Activated T-helper 1 cell treated with Interleukin-2 at 50 U/mL for 16 hours (primary cell): ENCODE data around the gene TIMP1.

ENCODE experiments used
- DNase-seq: peaks from one replicate; pipeline ENCODE4 v3.0.0-alpha.2; 2020; ENCODE audit warnings: low read depth

The TIMP1 gene

DNA sequence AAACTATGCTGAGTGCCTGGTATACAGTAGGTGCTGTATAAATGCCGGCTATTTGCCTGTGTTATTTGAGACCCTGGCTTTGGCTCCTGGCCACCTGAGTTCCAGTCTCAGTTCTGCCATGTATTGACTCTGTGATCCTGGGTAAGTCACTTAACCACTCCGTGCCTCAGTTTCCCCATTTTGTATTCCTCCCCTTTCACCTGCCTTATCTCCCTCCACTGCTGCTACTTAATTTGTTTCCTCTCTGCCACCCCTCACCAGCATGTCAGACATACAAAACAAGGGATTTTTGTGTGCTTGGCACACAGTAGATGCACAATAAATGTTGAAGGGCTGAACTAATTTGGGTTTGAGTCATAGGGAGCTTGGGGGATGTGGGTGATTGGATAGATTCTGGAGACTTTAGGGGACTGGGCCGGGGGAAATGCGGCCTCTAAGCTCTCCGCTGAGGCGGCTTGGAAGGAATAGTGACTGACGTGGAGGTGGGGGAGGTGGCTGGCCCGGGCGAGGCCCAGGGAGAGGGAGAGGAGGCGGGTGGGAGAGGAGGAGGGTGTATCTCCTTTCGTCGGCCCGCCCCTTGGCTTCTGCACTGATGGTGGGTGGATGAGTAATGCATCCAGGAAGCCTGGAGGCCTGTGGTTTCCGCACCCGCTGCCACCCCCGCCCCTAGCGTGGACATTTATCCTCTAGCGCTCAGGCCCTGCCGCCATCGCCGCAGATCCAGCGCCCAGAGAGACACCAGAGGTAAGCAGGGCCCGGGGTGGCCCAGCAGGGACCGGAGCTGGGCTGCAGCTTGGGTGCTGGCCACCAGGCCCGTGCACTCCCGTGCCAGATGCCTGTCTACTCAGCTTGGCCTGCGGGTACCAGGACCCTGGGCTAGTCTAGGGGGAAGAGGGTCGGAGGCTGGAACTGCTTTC, at the start of gene TIMP1:
TIMP1 (plus strand) TSS at position 706 of the 917 bp plus-strand sequence. CDS start 980 bp downstream, outside the sequence.
- peak; percentile 70 for DNase-seq

DNA sequence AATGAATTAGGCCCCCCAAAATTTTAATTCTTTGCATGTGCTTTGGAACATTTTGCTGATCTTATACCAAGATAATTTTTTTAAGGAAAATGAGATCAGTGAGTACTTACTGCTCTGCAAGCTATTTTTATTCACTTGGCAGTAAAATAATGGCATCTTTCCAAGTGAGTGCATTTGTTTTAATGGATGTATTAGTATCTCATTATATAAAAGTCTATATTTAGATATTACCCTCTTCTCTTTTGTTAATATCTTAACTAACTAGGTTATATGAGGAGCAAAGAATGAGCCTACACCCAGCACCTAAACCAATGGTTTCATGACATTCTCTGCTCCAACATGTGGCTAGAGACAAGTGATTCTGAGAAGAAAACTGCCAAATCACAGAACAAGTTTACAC, 42.4 kb upstream of the TIMP1 start:
- DNase-seq = no peak

DNA sequence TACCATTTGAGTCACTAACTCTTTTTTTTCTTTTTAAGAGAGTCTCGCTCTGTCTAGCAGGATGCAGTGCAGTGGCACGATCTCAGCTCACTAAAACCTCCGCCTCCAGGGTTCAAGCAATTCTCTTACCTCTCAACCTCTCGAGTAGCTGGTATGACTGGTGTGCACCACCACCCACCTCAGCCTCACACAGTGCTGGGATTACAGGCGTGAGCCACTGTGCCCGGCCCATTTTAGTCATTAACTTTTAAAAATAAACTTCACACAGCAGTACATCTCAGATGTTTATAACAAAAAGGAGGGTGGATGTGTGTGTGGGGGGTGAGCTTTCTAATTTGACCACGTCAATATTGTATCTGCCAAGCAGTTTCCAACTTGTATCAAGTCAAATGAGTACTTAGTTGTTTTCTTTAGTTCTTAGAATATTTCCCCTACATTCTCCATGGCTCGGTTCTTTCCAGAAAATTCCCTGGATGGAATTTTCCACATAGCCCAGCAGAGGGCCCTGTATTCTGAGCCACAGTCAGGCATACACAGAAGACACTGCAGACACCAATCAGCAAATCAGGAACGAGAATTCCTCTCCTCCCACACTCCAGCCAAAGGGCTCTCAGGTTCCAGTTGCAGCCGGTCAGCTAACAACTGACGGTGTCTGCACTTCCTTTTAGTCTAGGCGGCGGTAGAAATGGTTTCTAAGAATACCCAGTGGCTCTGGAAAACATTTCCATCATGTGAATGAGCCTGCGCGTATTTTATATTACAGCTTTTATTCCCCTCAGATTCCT, 41.3 kb upstream of the TIMP1 start:
- no peak for DNase-seq

DNA sequence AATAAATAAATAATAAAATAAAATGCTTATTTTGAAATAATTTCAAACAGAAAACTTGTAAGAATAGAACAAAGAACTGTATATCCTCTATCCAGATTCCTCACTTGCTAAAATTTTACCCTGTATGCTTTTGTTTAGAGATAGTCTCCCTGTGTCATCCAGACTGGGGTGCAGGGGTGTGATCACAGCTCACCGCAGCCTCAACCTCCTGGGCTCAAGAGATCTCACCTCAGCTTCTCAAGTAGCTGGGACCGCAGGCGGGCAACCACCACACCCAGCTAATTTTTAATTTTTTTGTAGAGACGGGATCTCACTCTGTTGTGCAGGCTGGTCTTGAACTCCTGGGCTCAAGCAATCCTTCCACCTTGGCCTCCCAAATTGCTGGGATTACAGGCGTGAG, 38.7 kb upstream of the TIMP1 start:
- DNase-seq = no peak

DNA sequence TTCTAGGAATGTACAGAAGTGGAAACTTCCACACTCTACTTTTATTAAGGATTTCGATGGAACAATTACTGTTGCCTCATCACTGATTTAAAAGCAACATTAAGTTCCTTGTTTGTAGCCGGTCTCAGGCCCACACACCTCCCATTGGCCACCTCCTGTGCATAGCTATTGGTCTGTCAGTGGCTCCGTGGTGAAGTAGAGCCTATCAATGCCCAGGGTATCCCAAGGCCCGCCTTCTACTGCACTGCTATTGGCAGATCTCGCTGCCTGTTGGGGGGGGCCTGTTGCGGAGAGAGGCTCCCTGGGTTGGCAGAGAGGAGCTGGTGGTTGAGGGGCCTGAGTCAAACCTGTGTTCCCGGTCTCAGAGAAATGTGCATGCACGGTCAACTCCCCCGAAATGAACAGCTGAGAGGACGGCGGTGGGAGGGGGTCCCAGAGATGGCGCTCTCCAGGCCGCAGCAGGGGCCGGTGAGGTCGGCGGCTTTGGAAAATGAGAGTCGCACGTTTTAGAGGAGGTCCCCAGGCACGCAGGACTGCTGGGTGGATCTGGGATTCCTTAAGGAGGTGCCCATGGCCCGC, 26.1 kb upstream of the TIMP1 start:
- DNase-seq = peak; percentile 71

DNA sequence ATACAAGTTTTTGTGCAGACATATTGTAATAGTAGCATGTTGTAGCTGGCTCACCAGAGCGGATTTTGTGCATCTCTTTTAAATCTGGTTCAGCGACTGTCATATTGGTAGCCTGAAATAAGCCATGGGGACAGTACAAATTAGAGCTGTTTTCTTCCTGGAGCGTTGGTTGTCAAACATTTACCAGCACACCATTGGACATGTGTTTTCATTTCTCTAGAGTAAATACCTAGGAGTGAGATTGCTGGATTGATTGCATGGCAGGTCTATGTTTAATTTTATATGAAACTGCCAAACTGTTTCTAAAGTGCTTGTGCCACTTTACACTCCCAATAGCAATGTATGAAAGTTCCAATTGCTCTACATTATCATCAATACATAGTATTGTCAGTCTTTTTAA, 23.8 kb upstream of the TIMP1 start:
- DNase-seq = no peak

DNA sequence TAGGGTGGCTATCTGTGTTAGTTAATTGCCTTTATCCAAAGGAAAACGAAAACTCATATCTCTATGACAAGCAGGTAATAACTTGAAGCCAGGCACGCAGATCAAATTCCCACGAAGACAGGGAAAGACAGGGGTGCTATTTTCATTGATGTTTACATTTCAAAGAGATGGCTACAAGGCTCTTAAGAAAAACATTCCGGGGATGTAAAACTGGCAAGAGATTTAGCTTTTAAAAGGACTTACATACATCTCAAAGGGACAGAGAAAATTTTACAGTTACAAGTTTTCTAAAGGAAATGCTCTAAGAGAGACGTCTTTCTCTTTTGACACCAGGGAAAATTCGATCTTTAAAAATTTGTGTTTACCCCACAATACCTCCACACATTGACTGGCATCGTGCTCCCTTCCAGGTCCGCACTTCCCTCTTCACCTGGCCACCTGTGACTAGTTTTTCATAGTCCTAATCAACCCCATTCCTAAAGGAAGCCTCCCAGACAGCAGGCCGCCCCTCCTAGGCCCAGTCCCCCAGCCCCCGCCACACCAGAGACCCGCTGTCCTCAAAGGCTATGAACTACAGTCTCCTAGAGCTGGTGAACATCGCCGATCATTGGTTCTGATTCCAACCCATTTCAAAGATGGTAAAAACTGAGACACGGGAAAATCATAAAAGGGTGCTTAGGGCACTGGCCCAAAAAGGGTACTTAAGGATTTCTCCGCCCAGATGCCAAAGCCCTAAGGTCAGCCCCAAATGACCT, 21.9 kb upstream of the TIMP1 start:
- no peak for DNase-seq

DNA sequence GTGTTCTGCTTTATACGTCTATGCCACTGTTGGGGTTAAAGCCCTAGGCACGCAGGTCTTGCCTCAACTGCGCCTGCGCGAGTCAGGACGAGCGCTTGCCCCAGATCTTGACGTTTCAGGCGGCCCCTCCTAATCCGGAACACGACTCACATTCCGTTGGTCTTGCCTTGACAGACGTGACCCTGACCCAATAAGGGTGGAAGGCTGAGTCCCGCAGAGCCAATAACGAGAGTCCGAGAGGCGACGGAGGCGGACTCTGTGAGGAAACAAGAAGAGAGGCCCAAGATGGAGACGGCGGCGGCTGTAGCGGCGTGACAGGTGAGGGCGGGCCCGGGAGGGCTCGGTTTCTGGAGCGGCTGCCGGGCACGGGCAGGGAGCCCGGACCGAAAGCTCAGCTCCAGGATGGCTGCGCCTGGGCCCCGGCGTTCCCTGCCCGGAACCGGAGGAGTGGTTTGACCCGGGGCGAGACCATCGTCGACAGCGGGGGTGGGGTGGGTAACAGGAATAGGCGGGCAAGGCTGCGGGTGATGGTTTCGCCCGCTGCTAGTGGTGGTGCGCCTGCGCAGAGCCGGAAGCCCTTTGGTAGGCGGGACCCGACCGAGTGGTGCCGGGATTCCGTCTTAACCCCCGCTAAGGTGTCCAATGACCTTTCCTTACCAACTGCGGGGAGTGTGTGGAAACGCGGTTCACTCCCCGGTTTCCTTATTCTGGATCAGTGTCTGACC, 21.1 kb upstream of the TIMP1 start, which contains the start of gene ARAF:
ARAF (plus strand) TSS at position 272 of the 725 bp plus-strand sequence. CDS start 1,763 bp downstream, outside the sequence.
- DNase-seq = peak; percentile 88

DNA sequence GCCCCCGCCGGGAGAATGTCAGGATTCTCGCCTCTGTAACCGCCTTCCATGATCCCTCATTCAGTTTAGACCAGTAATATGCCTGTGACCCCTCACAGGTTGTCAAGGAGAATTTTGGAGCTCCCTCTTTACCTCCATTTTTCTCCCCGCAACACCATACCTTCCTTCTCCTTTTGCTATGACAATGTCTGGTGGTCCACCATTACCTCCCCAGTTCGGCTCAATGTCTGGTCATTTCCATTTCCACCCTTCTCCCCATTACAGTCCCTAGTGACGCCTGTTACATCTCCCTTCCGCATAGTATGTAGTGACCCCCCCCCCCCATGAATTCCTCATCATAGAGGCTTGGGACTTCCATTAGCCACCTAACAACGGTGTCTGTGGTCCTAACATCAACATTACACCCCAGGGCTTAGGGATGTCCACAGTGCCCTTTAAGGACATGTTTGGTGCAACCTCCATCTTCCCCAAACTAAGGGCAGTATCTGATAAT, 20.5 kb upstream of the TIMP1 start:
- no peak for DNase-seq

DNA sequence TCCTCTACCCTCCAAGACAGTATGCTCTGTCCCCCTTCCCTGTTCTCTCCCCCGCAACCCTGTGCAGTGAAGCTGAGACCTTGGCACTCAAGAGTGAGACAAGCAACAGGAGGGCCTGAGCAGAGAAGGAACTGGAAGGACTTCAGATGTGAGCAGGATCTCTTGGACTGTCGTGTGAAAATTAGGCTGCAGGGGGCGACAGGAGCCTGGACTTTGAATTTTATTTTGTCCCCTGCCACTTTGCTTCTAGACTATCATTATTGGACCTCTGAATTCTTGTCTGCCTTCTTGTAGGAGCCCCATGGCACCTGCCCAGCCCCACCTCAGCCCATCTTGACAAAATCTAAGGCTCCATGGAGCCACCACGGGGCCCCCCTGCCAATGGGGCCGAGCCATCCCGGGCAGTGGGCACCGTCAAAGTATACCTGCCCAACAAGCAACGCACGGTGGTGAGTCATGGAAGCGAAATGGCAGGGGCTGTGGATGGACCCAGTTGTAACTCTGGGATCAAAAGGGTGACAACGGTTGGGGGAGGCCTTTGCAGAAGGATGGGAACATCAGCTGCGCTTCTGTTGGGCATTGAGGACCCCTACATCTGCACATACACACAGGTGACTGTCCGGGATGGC, 19.5 kb upstream of the TIMP1 start:
- DNase-seq = no peak

DNA sequence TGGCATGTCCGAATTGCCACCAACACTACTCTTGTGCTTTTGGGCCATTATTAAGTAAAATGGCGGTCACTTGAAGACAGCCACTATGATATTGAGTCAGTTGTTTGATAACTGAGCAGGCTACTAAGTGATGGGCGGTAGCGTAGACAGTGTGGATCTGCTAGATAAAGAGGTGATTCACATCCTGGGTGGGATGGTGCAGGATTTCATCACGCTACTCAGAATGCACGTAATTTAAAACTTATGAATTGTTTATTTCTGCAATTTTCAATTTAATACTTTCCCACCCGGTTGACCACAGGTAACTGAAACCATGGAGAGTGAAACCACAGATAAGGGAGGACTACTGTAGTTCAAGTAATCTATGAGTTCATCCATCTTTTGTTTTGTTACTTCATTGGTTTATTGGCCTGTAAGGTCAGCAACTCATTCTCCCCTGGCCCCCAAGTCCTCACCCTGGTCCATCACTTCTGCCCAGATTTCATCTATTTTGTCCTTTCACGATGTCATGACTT, 18.4 kb upstream of the TIMP1 start:
- DNase-seq = no peak

DNA sequence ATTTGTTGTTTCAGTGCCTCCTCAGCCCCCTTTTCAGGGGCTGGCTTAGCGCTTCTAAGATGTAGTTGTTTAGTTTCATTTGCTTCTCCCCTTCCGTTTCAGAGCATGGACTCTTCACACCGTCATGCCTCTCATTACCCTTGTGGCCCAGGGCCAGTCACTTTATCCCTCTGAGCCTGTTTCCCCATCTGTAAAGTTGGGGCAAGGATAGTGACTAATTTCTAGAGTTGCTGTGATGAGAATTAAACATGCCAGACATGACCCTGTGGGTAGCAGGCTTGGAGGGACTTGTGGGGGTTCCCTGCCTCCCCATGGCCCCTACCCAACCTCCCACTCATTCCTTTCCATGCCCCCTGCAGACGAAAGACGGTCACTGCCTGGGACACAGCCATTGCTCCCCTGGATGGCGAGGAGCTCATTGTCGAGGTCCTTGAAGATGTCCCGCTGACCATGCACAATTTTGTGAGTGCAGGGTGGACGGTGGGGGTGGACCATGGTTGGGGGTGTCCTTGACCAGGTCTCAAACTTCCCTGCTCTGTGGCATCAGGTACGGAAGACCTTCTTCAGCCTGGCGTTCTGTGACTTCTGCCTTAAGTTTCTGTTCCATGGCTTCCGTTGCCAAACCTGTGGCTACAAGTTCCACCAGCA, 17.7 kb upstream of the TIMP1 start:
- no peak for DNase-seq

DNA sequence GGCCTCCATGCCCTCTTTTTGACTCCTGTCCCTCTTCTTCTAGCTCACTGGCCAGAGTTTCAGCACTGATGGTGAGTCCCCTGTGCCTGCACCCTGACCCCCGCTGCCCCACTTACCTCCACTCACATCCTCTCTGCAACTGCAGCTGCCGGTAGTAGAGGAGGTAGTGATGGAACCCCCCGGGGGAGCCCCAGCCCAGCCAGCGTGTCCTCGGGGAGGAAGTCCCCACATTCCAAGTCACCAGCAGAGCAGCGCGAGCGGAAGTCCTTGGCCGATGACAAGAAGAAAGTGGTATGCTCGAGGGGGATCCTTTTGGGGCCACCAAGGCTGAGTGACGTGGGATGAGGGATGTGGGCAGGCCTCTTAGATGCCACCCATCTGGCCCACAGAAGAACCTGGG, 15.4 kb upstream of the TIMP1 start:
- DNase-seq = no peak

DNA sequence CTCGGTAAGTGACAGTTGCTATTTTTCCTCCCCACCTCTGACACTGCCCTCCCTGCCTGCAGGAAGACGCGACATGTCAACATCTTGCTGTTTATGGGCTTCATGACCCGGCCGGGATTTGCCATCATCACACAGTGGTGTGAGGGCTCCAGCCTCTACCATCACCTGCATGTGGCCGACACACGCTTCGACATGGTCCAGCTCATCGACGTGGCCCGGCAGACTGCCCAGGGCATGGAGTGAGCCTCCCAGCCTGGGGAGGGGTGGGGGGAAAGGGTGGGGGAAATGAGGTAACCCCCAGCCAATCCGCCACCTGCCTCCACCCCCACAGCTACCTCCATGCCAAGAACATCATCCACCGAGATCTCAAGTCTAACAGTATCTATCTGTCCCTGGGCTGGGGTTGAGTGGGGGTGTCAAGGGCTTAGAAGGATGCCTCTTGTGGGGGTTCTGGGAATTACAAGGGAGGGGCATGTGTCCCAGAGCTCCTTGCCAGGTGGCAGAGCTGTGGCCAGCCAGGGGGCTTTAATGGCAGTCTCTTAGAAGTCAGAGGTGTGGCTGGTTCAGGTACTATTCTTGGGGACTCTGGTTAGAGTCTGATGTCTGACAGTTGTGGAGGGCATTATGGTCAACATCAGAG, 13.5 kb upstream of the TIMP1 start:
- no peak for DNase-seq

DNA sequence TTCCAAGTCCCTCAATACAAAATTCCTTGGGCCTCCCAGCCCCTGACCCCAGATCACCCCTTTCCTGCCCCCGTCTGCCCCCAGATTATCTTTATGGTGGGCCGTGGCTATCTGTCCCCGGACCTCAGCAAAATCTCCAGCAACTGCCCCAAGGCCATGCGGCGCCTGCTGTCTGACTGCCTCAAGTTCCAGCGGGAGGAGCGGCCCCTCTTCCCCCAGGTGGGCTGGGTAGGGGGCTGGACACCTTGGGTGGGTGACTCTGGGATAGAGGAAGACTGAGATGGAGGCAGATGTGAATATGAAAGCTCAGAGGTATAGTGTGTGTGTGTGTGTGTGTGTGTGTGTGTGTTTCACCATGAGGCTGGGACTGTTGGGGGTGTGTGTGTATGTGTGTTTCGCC, 11.4 kb upstream of the TIMP1 start:
- DNase-seq = no peak

DNA sequence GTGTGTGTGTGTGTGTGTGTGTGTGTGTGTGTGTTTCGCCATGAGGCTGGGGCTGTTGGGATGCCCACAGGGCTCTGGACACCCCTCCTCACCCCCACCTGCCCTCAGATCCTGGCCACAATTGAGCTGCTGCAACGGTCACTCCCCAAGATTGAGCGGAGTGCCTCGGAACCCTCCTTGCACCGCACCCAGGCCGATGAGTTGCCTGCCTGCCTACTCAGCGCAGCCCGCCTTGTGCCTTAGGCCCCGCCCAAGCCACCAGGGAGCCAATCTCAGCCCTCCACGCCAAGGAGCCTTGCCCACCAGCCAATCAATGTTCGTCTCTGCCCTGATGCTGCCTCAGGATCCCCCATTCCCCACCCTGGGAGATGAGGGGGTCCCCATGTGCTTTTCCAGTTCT, 11.0 kb upstream of the TIMP1 start:
- no peak for DNase-seq

DNA sequence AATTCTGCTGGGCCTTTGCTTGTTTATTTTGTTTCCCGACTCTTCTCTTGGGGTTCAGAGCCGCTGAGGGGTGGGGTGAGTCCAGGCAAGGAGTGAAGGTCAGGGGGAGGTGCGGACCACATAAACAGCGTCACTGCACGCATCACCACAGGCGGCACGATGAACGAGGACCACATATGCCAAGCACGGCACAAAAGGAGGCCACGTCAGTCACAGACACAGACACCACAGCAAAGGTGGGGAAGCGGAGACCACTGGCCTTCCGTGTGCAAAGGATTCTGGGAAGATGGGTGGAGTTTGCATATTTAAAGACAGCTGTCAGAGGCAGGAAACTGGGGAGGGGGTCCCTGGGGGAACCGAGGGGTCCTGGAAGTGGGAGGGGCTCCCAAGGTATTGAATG, 10.3 kb upstream of the TIMP1 start:
- DNase-seq = no peak

DNA sequence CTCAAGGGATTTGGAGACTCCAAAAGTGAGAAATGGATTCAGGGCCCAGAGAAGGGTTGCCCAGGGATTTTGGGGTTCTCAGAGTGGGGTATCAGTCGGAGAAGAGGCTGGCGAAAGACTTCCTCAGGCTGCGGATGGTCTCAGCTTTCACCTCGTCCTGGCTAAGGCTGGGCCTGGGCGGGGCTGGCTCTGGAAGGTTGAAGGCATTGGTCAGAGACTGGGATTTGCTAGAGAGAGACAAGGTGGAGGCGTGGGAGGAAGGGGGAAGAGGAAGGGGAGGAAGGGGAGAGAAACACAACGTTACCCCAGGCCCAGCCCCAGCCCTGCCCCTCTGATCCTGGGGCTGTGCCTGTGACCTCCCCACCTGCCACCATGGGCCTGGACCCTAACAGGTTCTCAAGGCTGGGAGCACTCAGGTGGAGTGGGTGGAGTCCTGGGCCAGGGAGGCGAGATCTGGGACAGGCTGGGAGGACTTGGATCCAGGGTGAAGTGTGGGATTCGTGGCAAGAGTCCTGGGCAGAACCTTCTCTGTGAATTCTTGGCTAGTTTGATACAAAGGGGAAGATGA, 9.4 kb upstream of the TIMP1 start:
- no peak for DNase-seq
